ENCODE measurements around the gene SLC22A31.

DNA sequence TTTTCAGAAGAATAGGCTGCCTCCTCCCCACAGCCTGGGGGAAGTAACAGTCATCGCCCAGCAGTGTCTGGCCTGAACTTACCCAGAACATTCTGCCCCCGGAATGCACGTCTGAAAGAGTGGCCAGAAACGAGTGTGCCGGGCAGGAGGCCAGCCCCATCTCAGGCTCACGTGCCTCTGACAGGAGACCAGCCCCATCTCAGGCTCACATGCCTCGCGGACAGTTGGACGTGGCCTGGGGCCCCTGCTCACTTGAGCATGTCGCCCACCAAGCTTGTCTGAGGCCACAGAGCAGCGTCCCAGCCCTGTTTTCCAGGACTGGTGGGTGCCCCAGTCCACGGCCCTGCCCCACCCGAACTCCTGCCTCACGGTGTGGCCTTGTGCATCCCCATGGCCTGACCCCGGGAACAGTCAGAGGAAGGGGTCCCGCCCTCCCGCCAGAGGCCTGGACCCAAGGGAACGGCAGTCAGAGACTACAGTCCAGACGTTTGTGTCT lies 45.1 kb downstream of the SLC22A31 start:
- TF ChIP-seq, protein P1, sequence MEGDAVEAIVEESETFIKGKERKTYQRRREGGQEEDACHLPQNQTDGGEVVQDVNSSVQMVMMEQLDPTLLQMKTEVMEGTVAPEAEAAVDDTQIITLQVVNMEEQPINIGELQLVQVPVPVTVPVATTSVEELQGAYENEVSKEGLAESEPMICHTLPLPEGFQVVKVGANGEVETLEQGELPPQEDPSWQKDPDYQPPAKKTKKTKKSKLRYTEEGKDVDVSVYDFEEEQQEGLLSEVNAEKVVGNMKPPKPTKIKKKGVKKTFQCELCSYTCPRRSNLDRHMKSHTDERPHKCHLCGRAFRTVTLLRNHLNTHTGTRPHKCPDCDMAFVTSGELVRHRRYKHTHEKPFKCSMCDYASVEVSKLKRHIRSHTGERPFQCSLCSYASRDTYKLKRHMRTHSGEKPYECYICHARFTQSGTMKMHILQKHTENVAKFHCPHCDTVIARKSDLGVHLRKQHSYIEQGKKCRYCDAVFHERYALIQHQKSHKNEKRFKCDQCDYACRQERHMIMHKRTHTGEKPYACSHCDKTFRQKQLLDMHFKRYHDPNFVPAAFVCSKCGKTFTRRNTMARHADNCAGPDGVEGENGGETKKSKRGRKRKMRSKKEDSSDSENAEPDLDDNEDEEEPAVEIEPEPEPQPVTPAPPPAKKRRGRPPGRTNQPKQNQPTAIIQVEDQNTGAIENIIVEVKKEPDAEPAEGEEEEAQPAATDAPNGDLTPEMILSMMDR (conservative IDR thresholded peaks at IDR 0.05 in 1 of 2, IDR thresholded peaks at IDR 0.05 in 1 of 2; ENCODE audit: low read depth in 1 of 2, low read length in 2 of 2) = no peak
- TF ChIP-seq EZH2 (IDR thresholded peaks at IDR 0.05; ENCODE audit: low read length, missing control alignments) = no peak

All from fibroblast of lung (primary cell).